ENCODE results near the gene HOXC13.

The HOXC13 gene

DNA sequence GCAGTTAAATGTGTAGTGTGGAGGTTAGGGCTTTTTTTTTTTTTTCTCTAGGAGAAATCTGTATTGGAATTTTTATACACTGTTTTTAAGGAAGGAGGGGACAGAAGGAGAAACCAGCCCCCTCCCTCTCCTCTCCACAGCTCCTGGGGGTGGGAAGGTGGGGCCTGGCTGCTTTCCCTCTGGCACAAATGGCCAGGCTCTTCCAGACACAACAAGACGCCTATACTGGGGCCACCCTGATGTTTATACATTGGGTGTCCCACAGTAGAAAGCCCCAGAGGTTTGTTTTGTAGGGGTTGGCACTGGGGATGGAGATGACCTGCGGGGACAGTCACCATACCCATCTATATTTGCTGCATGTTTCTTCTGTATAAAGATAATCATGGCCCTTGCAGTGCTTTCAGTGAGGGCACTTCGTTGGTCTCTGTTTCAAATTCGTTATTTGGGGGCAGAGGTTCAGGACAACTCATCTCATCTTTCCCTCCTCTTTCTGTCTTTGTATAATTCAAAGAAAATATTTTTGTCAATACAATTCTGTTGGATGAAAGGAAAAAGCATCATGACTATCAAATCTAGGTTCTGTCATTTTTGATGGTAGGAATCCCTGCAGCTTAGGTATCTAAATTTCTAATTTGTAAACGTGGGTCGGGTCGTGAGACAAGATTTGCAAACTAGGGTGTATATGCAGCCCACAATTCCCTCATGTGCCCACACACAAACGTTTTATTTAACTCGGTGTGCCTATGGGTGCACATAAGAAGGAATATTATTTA, 38.4 kb downstream of the HOXC13 start:
- TF ChIP-seq, protein P1, sequence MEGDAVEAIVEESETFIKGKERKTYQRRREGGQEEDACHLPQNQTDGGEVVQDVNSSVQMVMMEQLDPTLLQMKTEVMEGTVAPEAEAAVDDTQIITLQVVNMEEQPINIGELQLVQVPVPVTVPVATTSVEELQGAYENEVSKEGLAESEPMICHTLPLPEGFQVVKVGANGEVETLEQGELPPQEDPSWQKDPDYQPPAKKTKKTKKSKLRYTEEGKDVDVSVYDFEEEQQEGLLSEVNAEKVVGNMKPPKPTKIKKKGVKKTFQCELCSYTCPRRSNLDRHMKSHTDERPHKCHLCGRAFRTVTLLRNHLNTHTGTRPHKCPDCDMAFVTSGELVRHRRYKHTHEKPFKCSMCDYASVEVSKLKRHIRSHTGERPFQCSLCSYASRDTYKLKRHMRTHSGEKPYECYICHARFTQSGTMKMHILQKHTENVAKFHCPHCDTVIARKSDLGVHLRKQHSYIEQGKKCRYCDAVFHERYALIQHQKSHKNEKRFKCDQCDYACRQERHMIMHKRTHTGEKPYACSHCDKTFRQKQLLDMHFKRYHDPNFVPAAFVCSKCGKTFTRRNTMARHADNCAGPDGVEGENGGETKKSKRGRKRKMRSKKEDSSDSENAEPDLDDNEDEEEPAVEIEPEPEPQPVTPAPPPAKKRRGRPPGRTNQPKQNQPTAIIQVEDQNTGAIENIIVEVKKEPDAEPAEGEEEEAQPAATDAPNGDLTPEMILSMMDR (IDR thresholded peaks at IDR 0.05; ENCODE audit: low read depth, low read length) = no peak
- H3K4me3 ChIP-seq (ENCODE audit: low read depth, low read length) = no peak overlapping the region

DNA sequence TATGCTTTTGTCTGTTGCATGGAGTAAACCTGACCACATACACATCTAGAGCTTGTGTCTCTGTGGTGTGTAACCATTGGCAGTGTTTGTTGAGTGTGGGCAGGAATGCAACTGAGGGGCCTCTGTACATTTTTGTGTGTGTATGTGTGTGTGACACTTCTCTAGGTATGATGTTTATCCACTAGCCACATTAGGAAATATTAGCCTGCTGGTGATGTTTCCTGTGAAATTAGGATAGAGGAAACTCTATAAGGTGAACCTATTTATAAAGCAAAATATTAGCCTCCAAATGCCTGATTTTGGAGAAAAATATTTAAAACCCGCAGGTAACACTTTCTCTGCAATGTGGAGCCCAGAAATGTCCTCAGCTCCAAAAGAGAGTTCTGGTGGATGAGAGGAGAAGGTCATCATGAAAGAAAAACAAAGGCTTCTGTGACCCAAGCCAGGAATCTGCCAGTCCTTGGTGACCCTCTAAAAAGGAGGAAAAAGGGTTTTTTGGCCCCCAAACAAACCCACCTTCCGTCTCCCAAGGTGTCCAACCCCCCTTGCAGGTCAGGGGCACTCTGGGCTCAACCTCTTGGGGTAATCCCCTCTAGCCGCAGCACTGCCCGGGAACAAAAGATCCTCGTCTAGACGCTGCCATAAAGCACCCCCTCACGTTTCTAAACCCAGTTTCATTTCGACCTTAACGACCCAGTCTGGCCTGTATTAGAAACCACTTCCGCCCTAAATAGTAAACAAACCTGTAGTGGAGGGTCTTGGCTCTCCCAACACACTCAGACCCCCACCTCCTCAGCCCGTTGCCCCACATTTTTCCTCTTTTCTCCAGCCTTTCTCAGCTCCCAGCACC, 39.2 kb downstream of the HOXC13 start:
- TF ChIP-seq, protein P1 (IDR thresholded peaks at IDR 0.05; ENCODE audit: low read depth, low read length) = no peak

DNA sequence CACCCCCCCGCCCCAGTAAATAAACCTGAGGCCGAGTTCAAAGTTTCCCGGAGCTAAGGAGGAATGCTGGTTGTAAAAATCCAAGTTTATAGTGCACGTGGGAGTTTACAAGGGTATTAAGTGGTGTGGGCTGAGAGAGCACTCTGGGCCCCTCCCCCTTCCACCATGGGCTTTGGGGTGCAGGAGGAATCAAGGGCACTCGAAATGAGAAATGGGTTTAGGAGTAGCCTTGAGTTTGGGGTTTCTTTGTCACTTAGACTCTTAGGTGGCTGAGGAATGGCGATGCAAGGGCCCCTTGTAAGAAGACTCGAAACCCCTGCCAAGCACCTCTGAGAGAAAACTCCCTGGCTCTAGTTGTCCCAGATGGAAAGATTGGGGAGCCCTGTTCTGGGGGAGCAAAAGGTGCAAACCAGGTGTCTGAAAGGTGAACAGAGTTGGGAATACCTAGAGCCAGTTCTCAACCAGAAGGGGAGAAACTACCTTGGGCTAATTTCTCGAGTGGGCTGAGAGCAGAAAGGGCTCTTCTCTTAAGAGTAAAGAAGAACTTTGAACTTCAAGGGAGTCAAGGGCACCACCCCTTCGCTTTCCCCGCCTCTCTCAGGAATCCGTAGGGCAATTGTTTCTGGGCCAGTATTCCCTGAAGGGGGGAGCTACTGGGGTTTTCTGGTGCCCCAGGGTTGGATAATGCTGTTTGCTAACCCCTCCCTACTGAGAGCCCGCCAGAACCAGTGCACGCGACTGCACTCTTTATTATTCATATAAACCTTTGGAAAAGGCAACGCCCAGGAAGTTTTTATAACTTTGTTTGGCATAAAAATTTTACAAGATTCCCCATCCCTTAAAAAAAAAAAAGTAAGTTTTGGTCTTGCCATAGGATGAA, 40.1 kb downstream of the HOXC13 start:
- H3K4me3 ChIP-seq (ENCODE audit: low read depth, low read length) = no peak overlapping the region
- TF ChIP-seq, protein P1 (IDR thresholded peaks at IDR 0.05; ENCODE audit: low read depth, low read length) = no peak

More for the DNA sequence above, 39.2 kb downstream of the HOXC13 start:
- H3K4me3 ChIP-seq (ENCODE audit: low read depth, low read length) = no peak overlapping the region

DNA sequence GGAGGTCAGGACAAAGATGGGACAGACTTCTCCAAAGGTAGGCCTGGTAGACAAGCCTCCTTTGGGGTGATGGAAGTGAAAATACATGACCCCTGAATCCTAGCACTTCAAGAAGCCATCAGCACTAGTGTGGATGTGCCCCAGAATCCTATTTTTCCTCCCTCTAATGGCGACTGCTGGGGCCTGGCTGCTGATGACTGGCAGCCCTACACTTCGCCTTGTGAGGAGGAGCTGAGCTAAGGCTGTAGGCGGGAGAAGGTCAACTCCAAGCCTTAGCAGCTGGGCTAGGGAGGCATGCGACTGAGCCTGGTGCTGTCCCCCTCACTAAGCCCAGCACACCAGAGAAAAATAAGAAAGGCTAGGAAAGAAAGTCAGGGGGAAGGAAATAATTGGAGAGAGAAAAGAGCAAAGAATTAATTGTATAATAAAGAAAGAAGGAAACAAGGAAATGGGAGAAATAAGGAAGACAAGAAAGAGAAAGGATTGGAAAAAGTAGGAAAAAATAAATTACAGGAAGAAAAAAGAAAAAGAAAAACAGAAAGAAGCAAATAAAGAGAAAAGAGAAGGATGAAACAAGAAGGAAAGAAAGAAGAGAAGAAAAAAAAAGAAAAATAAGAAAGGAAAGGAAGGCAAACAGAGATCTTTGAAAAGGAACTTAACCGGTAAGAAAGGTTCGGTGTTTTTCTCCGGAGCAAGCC, 41.6 kb downstream of the HOXC13 start:
- no peak overlapping the region for H3K4me3 ChIP-seq (ENCODE audit: low read depth, low read length)

DNA sequence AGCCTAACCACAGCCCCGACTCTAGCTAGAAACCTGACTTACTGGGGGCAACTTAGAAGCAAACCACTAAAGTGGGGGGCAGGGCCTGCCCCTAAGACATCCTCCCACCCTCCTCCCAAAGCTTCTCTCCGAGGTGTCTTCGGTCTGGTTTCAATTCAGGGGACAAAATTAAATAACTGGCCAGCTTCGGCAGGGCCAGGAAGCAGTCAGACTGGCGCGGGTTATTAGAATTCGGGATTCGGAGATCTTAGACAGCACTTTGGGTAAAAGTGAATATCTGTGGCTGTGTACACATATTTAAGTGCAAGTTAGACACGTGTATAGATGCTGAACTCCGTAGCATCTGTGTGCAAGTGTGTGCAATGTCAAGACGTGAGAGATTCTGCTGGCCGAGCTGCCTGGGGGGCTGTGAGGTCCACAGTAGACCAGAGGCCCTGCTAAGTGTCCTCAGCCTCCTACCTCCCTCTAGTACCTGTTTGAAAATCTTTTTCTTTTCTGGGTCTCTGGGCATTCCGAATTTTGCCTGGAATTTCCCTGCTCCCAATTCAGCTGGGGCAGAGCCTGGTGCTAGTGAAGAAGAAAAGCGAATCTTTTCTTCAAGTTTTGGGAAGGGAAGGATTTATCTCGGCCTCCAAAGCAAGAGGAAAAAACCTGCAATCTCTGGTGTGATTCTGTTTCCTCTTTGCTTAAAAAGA, 42.3 kb downstream of the HOXC13 start:
- TF ChIP-seq, protein P1 (IDR thresholded peaks at IDR 0.05; ENCODE audit: low read depth, low read length) = no peak
- no peak overlapping the region for H3K4me3 ChIP-seq (ENCODE audit: low read depth, low read length)

More for the DNA sequence above, 41.6 kb downstream of the HOXC13 start:
- TF ChIP-seq, protein P1 (IDR thresholded peaks at IDR 0.05; ENCODE audit: low read depth, low read length) = no peak

Measured in WI38 (cell line).